Left hindlimb (tissue), 1 donor: ENCODE data around the gene FBXW12.

Experiments
- DNase-seq: peaks from one replicate; pipeline ENCODE4 v3.0.0-alpha.2; 2018

FBXW12 gene

DNA sequence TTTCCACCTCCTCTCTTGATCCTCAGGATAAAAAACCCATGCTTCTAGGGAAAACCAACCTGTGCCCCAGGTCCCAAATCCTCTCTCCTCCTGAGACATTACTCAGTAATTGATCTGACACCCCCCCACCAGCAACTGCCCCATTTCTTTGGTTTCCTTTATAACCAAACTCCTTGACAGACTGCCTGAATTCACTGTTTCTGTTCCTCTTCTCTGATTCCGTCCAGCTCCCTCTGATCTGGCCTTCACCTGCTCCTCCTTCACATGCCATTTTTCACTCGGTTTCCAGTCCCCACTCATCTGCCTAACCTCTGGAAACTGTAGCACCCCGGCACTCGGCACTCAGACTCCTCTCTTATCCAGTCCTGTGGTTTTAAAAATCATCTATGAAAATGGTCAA is 65.8 kb downstream of the FBXW12 start:
- DNase-seq: no peak

DNA sequence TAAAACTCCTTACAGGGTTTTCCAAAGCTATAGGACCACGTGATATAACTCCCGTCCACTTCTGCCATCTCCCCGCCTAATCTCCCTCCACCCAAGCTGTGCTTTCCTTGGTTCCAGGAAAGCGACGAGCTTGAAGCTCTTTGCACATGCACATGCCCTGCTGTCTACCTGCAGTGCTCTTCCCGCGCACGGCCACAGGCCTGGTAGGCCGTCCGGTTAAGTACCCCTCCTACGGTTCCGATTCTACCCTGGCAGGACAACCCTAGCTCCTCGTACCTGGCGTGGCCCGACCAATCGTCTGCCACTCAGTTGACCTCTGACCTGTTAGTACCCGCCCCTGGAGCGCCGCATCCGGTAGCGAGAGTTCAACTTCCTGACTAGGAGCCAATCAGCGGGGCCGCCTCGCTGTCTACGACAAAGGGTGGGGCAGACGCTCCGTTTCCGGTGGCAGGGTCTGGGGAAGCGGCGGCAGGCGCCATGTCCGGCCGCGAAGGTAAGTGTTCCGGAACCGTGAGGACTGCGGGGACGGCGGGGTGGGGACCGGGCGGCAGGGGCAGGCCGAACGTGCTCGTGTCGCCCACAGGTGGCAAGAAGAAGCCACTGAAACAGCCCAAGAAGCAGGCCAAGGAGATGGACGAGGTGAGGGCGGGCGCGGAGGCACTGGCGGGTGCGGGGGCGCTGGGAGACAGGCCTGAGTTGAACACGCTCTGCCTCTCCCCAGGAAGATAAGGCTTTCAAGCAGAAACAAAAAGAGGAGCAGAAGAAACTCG is 68.0 kb downstream of the FBXW12 start, which contains the start of the genes CCDC51 and TMA7:
Gene CCDC51 (minus strand): TSS at position 300 of the 770 bp plus-strand sequence. CDS start 4,991 bp downstream, outside the sequence.
Gene TMA7 (plus strand): TSS at position 438 of the 770 bp plus-strand sequence. CDS start 40 bp downstream, at position 478.
- peak; percentile 97 for DNase-seq

DNA sequence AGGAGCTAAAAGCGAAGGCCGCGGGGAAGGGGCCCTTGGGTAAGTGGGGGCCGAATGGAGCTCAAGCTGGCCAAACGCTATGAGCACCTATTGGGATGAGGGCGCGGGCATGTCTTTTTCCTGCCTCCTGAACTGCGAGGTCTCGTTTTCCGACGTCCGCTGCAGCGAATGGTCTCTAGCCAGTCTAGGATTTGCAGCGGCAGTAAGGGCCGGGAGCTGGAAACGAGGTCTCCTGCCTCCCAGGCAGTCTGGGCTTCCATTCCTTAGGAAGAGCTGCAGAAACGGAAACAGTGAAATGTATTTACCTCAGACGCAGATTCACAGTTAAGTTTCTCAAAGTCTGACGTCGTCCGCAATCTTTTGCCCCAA is 68.6 kb downstream of the FBXW12 start:
- no peak for DNase-seq

DNA sequence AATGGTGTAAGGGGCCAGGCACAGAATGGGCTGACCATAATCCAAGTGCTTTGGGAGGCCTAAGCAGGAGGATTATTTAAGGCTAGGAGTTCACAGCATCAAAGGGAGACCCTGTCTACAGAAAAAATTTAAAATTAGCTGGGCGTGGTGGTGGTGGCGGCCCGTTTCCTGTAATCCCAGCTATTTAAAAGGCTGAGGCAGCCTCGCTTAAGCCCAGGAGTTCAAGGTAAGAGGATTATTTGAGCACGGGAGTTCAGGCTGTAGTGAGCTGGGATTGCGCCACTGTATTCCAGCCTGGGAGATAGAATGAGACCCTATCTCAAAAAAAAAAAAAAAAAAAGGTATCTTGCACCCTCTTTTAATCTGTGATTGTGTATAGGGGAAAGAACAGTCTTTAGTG is 69.9 kb downstream of the FBXW12 start:
- DNase-seq: no peak
